ENCODE data around the gene SLC35E3. TPM values are rescaled to one million over a fixed set of nuclear protein-coding genes. Genes with fewer than 3 reads are reported as not detected.

Gene SLC35E3
- total RNA-seq, 1 donor = 7.0 TPM

- DNase-seq (ENCODE audit: low read depth) = no peak
- no peak for TF ChIP-seq CTCF (IDR thresholded peaks at IDR 0.05; ENCODE audit: insufficient read depth, low read length)
- H3K4me3 ChIP-seq (ENCODE audit: low read depth, low read length) = no peak overlapping the region
Measured at GRCh38 chr12:68791897-68792481, 46.0 kb downstream of the SLC35E3 start.

- TF ChIP-seq CTCF (IDR thresholded peaks at IDR 0.05; ENCODE audit: insufficient read depth, low read length) = no peak
- no peak for DNase-seq (ENCODE audit: low read depth)
- no peak overlapping the region for H3K4me3 ChIP-seq (ENCODE audit: low read depth, low read length)
Measured at GRCh38 chr12:68792952-68793351, 47.0 kb downstream of the SLC35E3 start.

- DNase-seq (ENCODE audit: low read depth) = no peak
- no peak for TF ChIP-seq CTCF (IDR thresholded peaks at IDR 0.05; ENCODE audit: insufficient read depth, low read length)
Measured at GRCh38 chr12:68793436-68793835, 47.5 kb downstream of the SLC35E3 start.

GRCh38 chr12:68793975-68794652 lies 48.1 kb downstream of the SLC35E3 start:
- DNase-seq (ENCODE audit: low read depth) = no peak
- no peak overlapping the region for H3K4me3 ChIP-seq (ENCODE audit: low read depth, low read length)
- no peak for TF ChIP-seq CTCF (IDR thresholded peaks at IDR 0.05; ENCODE audit: insufficient read depth, low read length)

More at GRCh38 chr12:68793436-68793835, 47.5 kb downstream of the SLC35E3 start:
- H3K4me3 ChIP-seq (ENCODE audit: low read depth, low read length) = no peak overlapping the region

GRCh38 chr12:68794653-68795251 lies 48.8 kb downstream of the SLC35E3 start:
- DNase-seq (ENCODE audit: low read depth) = no peak
- H3K4me3 ChIP-seq (ENCODE audit: low read depth, low read length) = no peak overlapping the region
- TF ChIP-seq CTCF (IDR thresholded peaks at IDR 0.05; ENCODE audit: insufficient read depth, low read length) = no peak

GRCh38 chr12:68796399-68796798 lies 50.4 kb downstream of the SLC35E3 start:
- H3K4me3 ChIP-seq (ENCODE audit: low read depth, low read length) = no peak overlapping the region
- no peak for DNase-seq (ENCODE audit: low read depth)
- no peak for TF ChIP-seq CTCF (IDR thresholded peaks at IDR 0.05; ENCODE audit: insufficient read depth, low read length)
